HepG2 (cell line): ENCODE measurements around the gene INTS2. TPM values are rescaled to one million over a fixed set of nuclear protein-coding genes. Genes with fewer than 3 reads are reported as not detected.

Source experiments
- ATAC-seq: fragments of 200-7000 bp; cut with Tn5 transposase; 3 replicates; pipeline ENCODE4 v1.9.1; 2020; ENCODE audit warnings: mild to moderate bottlenecking, moderate library complexity
- BruUV-seq: library from RNA; stranded (reverse); fragments of 400-500 nt; replicated peaks from 2 replicates; lab custom pipeline; 2021; lab: Mats Ljungman, UMichigan
- CTCF ChIA-PET: fragments of 300-600 bp; formaldehyde crosslinking; extraction: SDS; loops from one replicate; lab custom pipeline; 2021; ENCODE audit warnings: low total read pairs, inconsistent platforms, low intra/inter-chr PET ratio; lab: Yijun Ruan, JAX
- POLR2A ChIA-PET: fragments of 350-600 bp; sonication (Branson Sonifier 250); formaldehyde crosslinking; loops from one replicate; lab custom pipeline; 2020; ENCODE audit warnings: antibody characterized with exemption, inconsistent platforms; lab: Yijun Ruan, JAX
- DNase-seq: peaks from one replicate; pipeline ENCODE4 v3.0.0-alpha.2; 2015; ENCODE audit warnings: low spot score
- FAIRE-seq: peaks from 3 replicates; lab custom pipeline; 2011; peaks lifted over from hg19 to GRCh38; lab: Jason Lieb, UNC
- H2AFZ ChIP-seq: one replicate; pipeline ENCODE4 v1.6.1; 2011; ENCODE audit warnings: low read length, inconsistent platforms
- H3K27ac ChIP-seq: fragments of 300-600 bp; 3 replicates; pipeline ENCODE4 v1.8.0; 2011; ENCODE audit warnings: mixed run types, mild to moderate bottlenecking, mixed read lengths, low read length, inconsistent platforms; ENCODE audit not compliant: insufficient read depth; ENCODE audit errors: extremely low read length
- H3K27me3 ChIP-seq, 2 experiments: fragments of 200-600 bp in 1 of 2; 2 replicates in 1 of 2; 3 replicates in 1 of 2; pipeline versions ENCODE4 v1.6.0 to v1.8.0; 2011; ENCODE audit warnings: low read length in 2 of 2, mild to moderate bottlenecking in 2 of 2, moderate library complexity in 2 of 2, inconsistent platforms in 1 of 2; ENCODE audit not compliant: insufficient read depth in 2 of 2, control insufficient read depth in 1 of 2
- H3K36me3 ChIP-seq, 2 experiments: fragments of 200-600 bp in 1 of 2; replicated peaks in 1 of 2; 2 replicates in 1 of 2; 3 replicates in 1 of 2; pipeline versions ENCODE4 v1.5.1 to v1.8.0; 2011; ENCODE audit warnings: low read length in 2 of 2, inconsistent platforms in 1 of 2; ENCODE audit not compliant: insufficient read depth in 2 of 2, control insufficient read depth in 1 of 2
- H3K4me1 ChIP-seq: 2 replicates; pipeline ENCODE4 v1.5.1; 2012; ENCODE audit warnings: low read length, inconsistent platforms; ENCODE audit not compliant: insufficient read depth
- H3K4me2 ChIP-seq: 2 replicates; pipeline ENCODE4 v1.6.0; 2011; ENCODE audit warnings: low read depth, low read length, inconsistent platforms
- H3K4me3 ChIP-seq, 3 experiments: fragments of 200-600 bp in 1 of 3; sonication (generic), shearing (Covaris generic) in 1 of 3; replicated peaks in 1 of 3; 2 replicates each; pipeline ENCODE4 v1.5.1; 2011 to 2016; ENCODE audit warnings: low read length in 3 of 3, inconsistent platforms in 2 of 3, low read depth in 2 of 3, mild to moderate bottlenecking in 2 of 3, control low read depth in 1 of 3, mixed read lengths in 1 of 3; ENCODE audit not compliant: insufficient read depth in 1 of 3
- H3K79me2 ChIP-seq: one replicate; pipeline ENCODE4 v1.6.1; 2011; ENCODE audit warnings: low read length, inconsistent platforms; ENCODE audit not compliant: insufficient read depth
- H3K9ac ChIP-seq: 2 replicates; pipeline ENCODE4 v1.6.0; 2011; ENCODE audit warnings: mild to moderate bottlenecking, low read depth, low read length, inconsistent platforms; ENCODE audit not compliant: insufficient read depth
- H3K9me3 ChIP-seq: 2 replicates; pipeline ENCODE4 v1.5.1; 2012; ENCODE audit warnings: mild to moderate bottlenecking, low read length
- H4K20me1 ChIP-seq: 2 replicates; pipeline ENCODE4 v1.6.0; 2011; ENCODE audit warnings: inconsistent platforms, mild to moderate bottlenecking, low read length, moderate library complexity; ENCODE audit not compliant: insufficient read depth
- DMAP1 ChIP-seq: IDR thresholded peaks from 2 replicates; pipeline ENCODE4 v1.6.1; 2016
- PLSCR1 ChIP-seq: sonication (generic); formaldehyde crosslinking; IDR thresholded peaks from 2 replicates; pipeline ENCODE4 v1.5.0; 2020; ENCODE audit warnings: missing genetic modification reagents, mild to moderate bottlenecking, borderline replicate concordance
- SRSF4 ChIP-seq: fragments of 200-400 bp; formaldehyde crosslinking; IDR thresholded peaks from one replicate; pipeline ENCODE4 v1.6.1; 2018; ENCODE audit warnings: mild to moderate bottlenecking, low read depth, low read length, moderate library complexity; ENCODE audit not compliant: poor library complexity, severe bottlenecking
- TRAFD1 ChIP-seq: sonication (generic); formaldehyde crosslinking; IDR thresholded peaks from 2 replicates; pipeline ENCODE4 v1.5.1; 2020; ENCODE audit warnings: missing genetic modification reagents, mild to moderate bottlenecking, borderline replicate concordance
- ZGPAT ChIP-seq: IDR thresholded peaks from 2 replicates; pipeline ENCODE4 v1.6.1; 2016; ENCODE audit warnings: mild to moderate bottlenecking
- ZNF281 ChIP-seq: sonication (generic); formaldehyde crosslinking; IDR thresholded peaks from 2 replicates; pipeline ENCODE4 v1.4.0; 2020; ENCODE audit warnings: missing genetic modification reagents, borderline replicate concordance
- ZNF775 ChIP-seq: sonication (generic); formaldehyde crosslinking; IDR thresholded peaks from 2 replicates; pipeline ENCODE4 v1.4.0; 2020; ENCODE audit warnings: missing genetic modification reagents, mild to moderate bottlenecking, moderate library complexity, borderline replicate concordance
- ZNF879 ChIP-seq: sonication (generic); formaldehyde crosslinking; IDR thresholded peaks from 2 replicates; pipeline ENCODE4 v1.8.1; 2023; ENCODE audit warnings: missing genetic modification reagents
- ZSCAN5A ChIP-seq: sonication (generic); formaldehyde crosslinking; IDR thresholded peaks from 2 replicates; pipeline ENCODE4 v1.8.0; 2022; ENCODE audit warnings: mild to moderate bottlenecking, missing genetic modification reagents, borderline replicate concordance
- WGBS: methylation state at CpG from one replicate; pipeline ENCODE4 v1.1.6; 2017; ENCODE audit warnings: low lambda C conversion rate; 5-methylcytosine and 5-hydroxymethylcytosine counted together
- in situ Hi-C: cut with HindIII; loops from 2 replicates; pipeline ENCODE4 v1.10.0; 2017; ENCODE audit warnings: low pct_unique_long_range_greater_than_20kb; ENCODE audit not compliant: extremely low pct_ligation_motif_present
- intact Hi-C: fragments of 100-400 bp; cut with micrococcal nuclease; formaldehyde crosslinking; loops from one replicate; pipeline ENCODE4 v1.10.0; 2022; ENCODE audit not compliant: unreplicated experiment
- polyA plus RNA-seq, 8 experiments: library from polyadenylated mRNA; depleted of rRNA in 3 of 8; stranded (reverse) in 7 of 8; unstranded in 1 of 8; fragments of >200 nt; fragmentation: Illumina TruSeq in 4 of 8; extraction: Trizol in 4 of 8; gene quantifications; 2 replicates each; pipeline versions ENCODE4 v1.2.1 to v1.2.3, GENCODE V29; 2011 to 2016; ENCODE audit warnings: low read depth in 4 of 8, missing spikeins in 1 of 8, mixed read lengths in 1 of 8; ENCODE audit not compliant: insufficient read depth in 1 of 8
- total RNA-seq, 5 experiments: library from RNA; depleted of rRNA; stranded (reverse); fragments of >200 nt; fragmentation: Illumina TruSeq; extraction: Trizol; gene quantifications; 2 replicates each; pipeline ENCODE4 v1.2.3, GENCODE V29; 2016; ENCODE audit warnings: low read depth in 1 of 5

Gene INTS2
- total and polyA plus RNA-seq, 2 of the 13 experiments (the other 11 are each of a cell fraction or from before 2014, with no cell fraction given), result 20.5 to 30.2 TPM

- no peak overlapping the region for H2AFZ ChIP-seq
- FAIRE-seq, result no peak
- BruUV-seq, result no TSS peak
These were observed 49.9 kb downstream of the INTS2 start for GRCh38 chr17:61877837-61878236.

GRCh38 chr17:61875804-61876203 is 52.0 kb downstream of the INTS2 start:
- in situ Hi-C loops, result no loop called here
- BruUV-seq, result no TSS peak
- ChIA-PET CTCF (no interaction called here), POLR2A (no interaction called here)
- ATAC-seq (no peak), DNase-seq (no peak), FAIRE-seq (no peak)
- Histone ChIP-seq H3K4me3 (no peak overlapping the region), H3K4me2 (no peak overlapping the region), H3K4me1 (no peaks in the 10 kb centered on the region), H2AFZ (no peak overlapping the region), H3K36me3 (peaks cover 15 to 80% of the 10 kb centered on the region in 2 experiments), H3K27ac (no peak overlapping the region), H3K9ac (no peak overlapping the region), H4K20me1 (no peaks in the 10 kb centered on the region), H3K9me3 (no peaks in the 10 kb centered on the region), H3K27me3 (no peaks in the 10 kb centered on the region), H3K79me2 (no peaks in the 10 kb centered on the region)
- intact Hi-C loops, result no loop called here
- 96% methylated on average over 3 of the region's 3 CpGs for WGBS
- TF ChIP-seq PLSCR1 (CRISPR knock-in tag) (no peak), TRAFD1 (CRISPR knock-in tag) (no peak), ZNF775 (CRISPR knock-in tag) (no peak), DMAP1 (CRISPR knock-in tag) (no peak), ZNF281 (CRISPR knock-in tag) (no peak), ZGPAT (CRISPR knock-in tag) (no peak)

More at GRCh38 chr17:61877837-61878236, 49.9 kb downstream of the INTS2 start:
- DNase-seq (no peak), ATAC-seq (no peak)
- Histone ChIP-seq H3K27me3 (no peaks in the 10 kb centered on the region), H4K20me1 (no peaks in the 10 kb centered on the region), H3K4me1 (no peaks in the 10 kb centered on the region), H3K36me3 (peaks cover 15 to 80% of the 10 kb centered on the region in 2 experiments), H3K4me2 (no peak overlapping the region), H3K9ac (no peak overlapping the region), H3K27ac (no peak overlapping the region), H3K79me2 (no peaks in the 10 kb centered on the region), H3K9me3 (no peaks in the 10 kb centered on the region), H3K4me3 (no peak overlapping the region)
- WGBS, result 92% methylated on average over 2 of the region's 2 CpGs
- intact Hi-C loops (no loop called here), in situ Hi-C loops (no loop called here)
- ChIA-PET CTCF (no interaction called here), POLR2A (no interaction called here)
- TF ChIP-seq SRSF4 (no peak), ZSCAN5A (CRISPR knock-in tag) (no peak), ZNF879 (no peak)
